ENCODE data around the gene WBP2.

The WBP2 gene

GRCh38 chr17:75831032-75831571 is 24.0 kb downstream of the WBP2 start:
- no peaks in the 10 kb centered on the region for H3K4me1 ChIP-seq (ENCODE audit: insufficient read depth, low read length)
- no peaks in the 10 kb centered on the region for H3K27me3 ChIP-seq (ENCODE audit: insufficient read depth, low read length)
- no peak overlapping the region for H3K4me3 ChIP-seq (ENCODE audit: low read length)
- H3K9me3 ChIP-seq (ENCODE audit: low read length): no peaks in the 10 kb centered on the region
- no peak overlapping the region for H2AFZ ChIP-seq (ENCODE audit: low read depth, low read length)
- peaks cover 6% of the 10 kb centered on the region for H3K36me3 ChIP-seq (ENCODE audit: insufficient read depth, low read length)

- Histone ChIP-seq H3K9me3 (ENCODE audit: low read length) (no peaks in the 10 kb centered on the region), H3K36me3 (ENCODE audit: insufficient read depth, low read length) (peaks cover 11% of the 10 kb centered on the region), H3K4me3 (ENCODE audit: low read length) (no peak overlapping the region), H2AFZ (ENCODE audit: low read depth, low read length) (no peak overlapping the region), H3K27me3 (ENCODE audit: insufficient read depth, low read length) (no peaks in the 10 kb centered on the region), H3K4me1 (ENCODE audit: insufficient read depth, low read length) (no peaks in the 10 kb centered on the region)
These were observed 24.7 kb downstream of the WBP2 start for GRCh38 chr17:75830164-75831031.

GRCh38 chr17:75829747-75830146 is 25.4 kb downstream of the WBP2 start:
- Histone ChIP-seq H3K9me3 (ENCODE audit: low read length) (no peaks in the 10 kb centered on the region), H2AFZ (ENCODE audit: low read depth, low read length) (no peak overlapping the region), H3K4me1 (ENCODE audit: insufficient read depth, low read length) (no peaks in the 10 kb centered on the region), H3K27me3 (ENCODE audit: insufficient read depth, low read length) (no peaks in the 10 kb centered on the region), H3K4me3 (ENCODE audit: low read length) (no peak overlapping the region), H3K36me3 (ENCODE audit: insufficient read depth, low read length) (peaks cover 12% of the 10 kb centered on the region)

- no peak overlapping the region for H3K4me3 ChIP-seq (ENCODE audit: low read length)
- H3K4me1 ChIP-seq (ENCODE audit: insufficient read depth, low read length): no peaks in the 10 kb centered on the region
- H3K36me3 ChIP-seq (ENCODE audit: insufficient read depth, low read length): peaks cover 20% of the 10 kb centered on the region
- no peaks in the 10 kb centered on the region for H3K9me3 ChIP-seq (ENCODE audit: low read length)
- H3K27me3 ChIP-seq (ENCODE audit: insufficient read depth, low read length): no peaks in the 10 kb centered on the region
- H2AFZ ChIP-seq (ENCODE audit: low read depth, low read length): no peak overlapping the region
These were observed 26.4 kb downstream of the WBP2 start for GRCh38 chr17:75828741-75829140.

GRCh38 chr17:75828076-75828400 is 27.1 kb downstream of the WBP2 start:
- Histone ChIP-seq H3K9me3 (ENCODE audit: low read length) (no peaks in the 10 kb centered on the region), H2AFZ (ENCODE audit: low read depth, low read length) (no peak overlapping the region), H3K27me3 (ENCODE audit: insufficient read depth, low read length) (no peaks in the 10 kb centered on the region), H3K36me3 (ENCODE audit: insufficient read depth, low read length) (peaks cover 27% of the 10 kb centered on the region), H3K4me1 (ENCODE audit: insufficient read depth, low read length) (no peaks in the 10 kb centered on the region), H3K4me3 (ENCODE audit: low read length) (no peak overlapping the region)

- no peaks in the 10 kb centered on the region for H3K4me1 ChIP-seq (ENCODE audit: insufficient read depth, low read length)
- H3K36me3 ChIP-seq (ENCODE audit: insufficient read depth, low read length): peaks cover 33% of the 10 kb centered on the region
- no peaks in the 10 kb centered on the region for H3K27me3 ChIP-seq (ENCODE audit: insufficient read depth, low read length)
- H3K9me3 ChIP-seq (ENCODE audit: low read length): no peaks in the 10 kb centered on the region
- H2AFZ ChIP-seq (ENCODE audit: low read depth, low read length): no peak overlapping the region
- H3K4me3 ChIP-seq (ENCODE audit: low read length): no peak overlapping the region
These were observed 27.6 kb downstream of the WBP2 start for GRCh38 chr17:75827308-75828075.

- Histone ChIP-seq H3K4me1 (ENCODE audit: insufficient read depth, low read length) (no peaks in the 10 kb centered on the region), H2AFZ (ENCODE audit: low read depth, low read length) (no peak overlapping the region), H3K27me3 (ENCODE audit: insufficient read depth, low read length) (no peaks in the 10 kb centered on the region), H3K36me3 (ENCODE audit: insufficient read depth, low read length) (peaks cover 40% of the 10 kb centered on the region), H3K9me3 (ENCODE audit: low read length) (no peaks in the 10 kb centered on the region), H3K4me3 (ENCODE audit: low read length) (no peak overlapping the region)
These were observed 28.4 kb downstream of the WBP2 start for GRCh38 chr17:75826561-75827307.

GRCh38 chr17:75825748-75826370 is 29.3 kb downstream of the WBP2 start:
- Histone ChIP-seq H3K4me1 (ENCODE audit: insufficient read depth, low read length) (no peaks in the 10 kb centered on the region), H3K27me3 (ENCODE audit: insufficient read depth, low read length) (no peaks in the 10 kb centered on the region), H2AFZ (ENCODE audit: low read depth, low read length) (no peak overlapping the region), H3K4me3 (ENCODE audit: low read length) (no peak overlapping the region), H3K9me3 (ENCODE audit: low read length) (no peaks in the 10 kb centered on the region), H3K36me3 (ENCODE audit: insufficient read depth, low read length) (peaks cover 48% of the 10 kb centered on the region)

- no peaks in the 10 kb centered on the region for H3K4me1 ChIP-seq (ENCODE audit: insufficient read depth, low read length)
- H3K27me3 ChIP-seq (ENCODE audit: insufficient read depth, low read length): no peaks in the 10 kb centered on the region
- H3K36me3 ChIP-seq (ENCODE audit: insufficient read depth, low read length): peaks cover 56% of the 10 kb centered on the region
- no peak overlapping the region for H3K4me3 ChIP-seq (ENCODE audit: low read length)
- no peak overlapping the region for H2AFZ ChIP-seq (ENCODE audit: low read depth, low read length)
- H3K9me3 ChIP-seq (ENCODE audit: low read length): no peaks in the 10 kb centered on the region
These were observed 30.0 kb downstream of the WBP2 start for GRCh38 chr17:75825149-75825552.

GRCh38 chr17:75824666-75825065 is 30.5 kb downstream of the WBP2 start:
- H3K9me3 ChIP-seq (ENCODE audit: low read length): no peaks in the 10 kb centered on the region
- H3K27me3 ChIP-seq (ENCODE audit: insufficient read depth, low read length): no peaks in the 10 kb centered on the region
- peaks cover 60% of the 10 kb centered on the region for H3K36me3 ChIP-seq (ENCODE audit: insufficient read depth, low read length)
- no peak overlapping the region for H3K4me3 ChIP-seq (ENCODE audit: low read length)
- no peaks in the 10 kb centered on the region for H3K4me1 ChIP-seq (ENCODE audit: insufficient read depth, low read length)
- no peak overlapping the region for H2AFZ ChIP-seq (ENCODE audit: low read depth, low read length)

GRCh38 chr17:75824050-75824552 is 31.0 kb downstream of the WBP2 start:
- Histone ChIP-seq H3K4me3 (ENCODE audit: low read length) (no peak overlapping the region), H3K9me3 (ENCODE audit: low read length) (no peaks in the 10 kb centered on the region), H3K36me3 (ENCODE audit: insufficient read depth, low read length) (peaks cover 65% of the 10 kb centered on the region), H3K27me3 (ENCODE audit: insufficient read depth, low read length) (no peaks in the 10 kb centered on the region), H3K4me1 (ENCODE audit: insufficient read depth, low read length) (no peaks in the 10 kb centered on the region), H2AFZ (ENCODE audit: low read depth, low read length) (no peak overlapping the region)

- Histone ChIP-seq H3K4me1 (ENCODE audit: insufficient read depth, low read length) (no peaks in the 10 kb centered on the region), H3K36me3 (ENCODE audit: insufficient read depth, low read length) (peaks cover 72% of the 10 kb centered on the region), H3K27me3 (ENCODE audit: insufficient read depth, low read length) (no peaks in the 10 kb centered on the region), H2AFZ (ENCODE audit: low read depth, low read length) (no peak overlapping the region), H3K9me3 (ENCODE audit: low read length) (no peaks in the 10 kb centered on the region), H3K4me3 (ENCODE audit: low read length) (no peak overlapping the region)
These were observed 31.7 kb downstream of the WBP2 start for GRCh38 chr17:75823257-75824041.
